Astrocyte (in vitro differentiated cells and primary cell): Measurements from ENCODE around the gene NCMAP. TPM values are rescaled to one million over a fixed set of nuclear protein-coding genes. Genes with fewer than 3 reads are reported as not detected.
"Not testable (repeated sequence)": the region's sequence is repeated elsewhere in the genome, so short reads cannot be mapped to it uniquely, and the experiment has no call there.

Experiments
- DNase-seq: peaks from one replicate; pipeline ENCODE4 v3.0.0-alpha.2; 2010; ENCODE audit warnings: low read depth
- FAIRE-seq: peaks from 2 replicates; lab custom pipeline; 2011; peaks lifted over from hg19 to GRCh38; lab: Jason Lieb, UNC
- H2AFZ ChIP-seq: 2 replicates; pipeline ENCODE4 v1.6.0; 2012; ENCODE audit warnings: low read depth, low read length, inconsistent platforms
- H3K27ac ChIP-seq: 2 replicates; pipeline ENCODE4 v1.5.1; 2011; ENCODE audit warnings: low read depth, low read length, inconsistent platforms
- H3K27me3 ChIP-seq: 2 replicates; pipeline ENCODE4 v1.6.0; 2011; ENCODE audit warnings: low read length, inconsistent platforms; ENCODE audit not compliant: insufficient read depth
- H3K36me3 ChIP-seq: 2 replicates; pipeline ENCODE4 v1.5.1; 2011; ENCODE audit warnings: low read length, inconsistent platforms; ENCODE audit not compliant: insufficient read depth
- H3K4me1 ChIP-seq: 2 replicates; pipeline ENCODE4 v1.5.1; 2011; ENCODE audit warnings: low read length, inconsistent platforms; ENCODE audit not compliant: insufficient read depth
- H3K4me2 ChIP-seq: 2 replicates; pipeline ENCODE4 v1.6.0; 2012; ENCODE audit warnings: low read length, inconsistent platforms
- H3K4me3 ChIP-seq: 2 replicates; pipeline ENCODE4 v1.5.1; 2011; ENCODE audit warnings: low read depth, mild to moderate bottlenecking, low read length, inconsistent platforms; ENCODE audit not compliant: insufficient read depth
- H3K79me2 ChIP-seq: 2 replicates; pipeline ENCODE4 v1.6.0; 2012; ENCODE audit warnings: mild to moderate bottlenecking, low read length, inconsistent platforms; ENCODE audit not compliant: insufficient read depth
- H3K9ac ChIP-seq: 2 replicates; pipeline ENCODE4 v1.6.0; 2012; ENCODE audit warnings: mild to moderate bottlenecking, low read length, inconsistent platforms
- H3K9me3 ChIP-seq: 2 replicates; pipeline ENCODE4 v1.5.1; 2012; ENCODE audit warnings: low read depth, mild to moderate bottlenecking, low read length, inconsistent platforms; ENCODE audit not compliant: insufficient read depth
- H4K20me1 ChIP-seq: 2 replicates; pipeline ENCODE4 v1.6.0; 2012; ENCODE audit warnings: low read length, inconsistent platforms; ENCODE audit not compliant: insufficient read depth
- H3K27ac Mint-ChIP-seq: one replicate; pipeline ENCODE4 v1.8.0; 2021; ENCODE audit warnings: mild to moderate bottlenecking, mixed read lengths; ENCODE audit not compliant: unreplicated experiment
- H3K27me3 Mint-ChIP-seq: one replicate; pipeline ENCODE4 v1.8.0; 2021; ENCODE audit warnings: low read depth, mixed read lengths; ENCODE audit not compliant: unreplicated experiment
- H3K36me3 Mint-ChIP-seq: one replicate; pipeline ENCODE4 v1.8.0; 2021; ENCODE audit warnings: low read depth, mixed read lengths; ENCODE audit not compliant: unreplicated experiment
- H3K4me1 Mint-ChIP-seq: one replicate; pipeline ENCODE4 v1.8.0; 2021; ENCODE audit warnings: low read depth, mixed read lengths; ENCODE audit not compliant: unreplicated experiment
- H3K4me3 Mint-ChIP-seq: one replicate; pipeline ENCODE4 v1.8.0; 2021; ENCODE audit warnings: mild to moderate bottlenecking, moderate library complexity, mixed read lengths; ENCODE audit not compliant: unreplicated experiment
- H3K9me3 Mint-ChIP-seq: one replicate; pipeline ENCODE4 v1.8.0; 2021; ENCODE audit warnings: mild to moderate bottlenecking, mixed read lengths; ENCODE audit not compliant: unreplicated experiment
- EZH2 ChIP-seq: IDR thresholded peaks from 2 replicates; pipeline ENCODE4 v1.6.1; 2012; ENCODE audit warnings: mild to moderate bottlenecking, low read length, inconsistent platforms; ENCODE audit not compliant: insufficient read depth
- total RNA-seq: library from RNA; stranded (reverse); gene quantifications from 2 replicates; pipeline ENCODE4 v1.2.1, GENCODE V29; 2021
- TF ChIP-seq, protein P1 (sequence below): IDR thresholded peaks from 2 replicates; pipeline ENCODE4 v1.5.1; 2011; ENCODE audit warnings: low read depth, mild to moderate bottlenecking, inconsistent platforms, low read length, moderate library complexity; ENCODE audit not compliant: insufficient read depth

Gene NCMAP
- total RNA-seq, 1 donor from 2014 or later = not detected

DNA sequence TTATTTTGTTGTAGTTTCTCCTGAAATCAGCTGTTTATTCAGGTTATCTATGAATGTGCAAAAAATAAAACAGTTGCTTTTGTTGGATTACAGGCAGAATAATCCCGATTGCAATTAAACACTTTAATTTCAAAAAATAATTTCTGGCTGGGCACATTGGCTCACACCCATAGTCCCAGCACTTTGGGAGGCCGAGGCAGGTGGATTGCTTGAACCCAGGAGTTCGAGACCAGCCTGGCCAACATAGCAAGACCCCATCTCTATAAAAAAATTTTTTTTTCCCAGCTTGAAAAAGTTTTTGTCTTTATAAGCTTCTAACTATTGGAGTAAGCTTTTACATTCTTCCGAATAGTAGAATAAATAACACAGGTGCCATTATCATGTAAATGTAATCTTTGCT is 38.0 kb upstream of the NCMAP start:
- no peak overlapping the region for H3K27ac ChIP-seq
- Mint-ChIP-seq H3K4me3 (no peak overlapping the region), H3K27ac (no peak overlapping the region), H3K36me3 (no peaks in the 10 kb centered on the region), H3K4me1 (peaks cover 3% of the 10 kb centered on the region), H3K9me3 (no peaks in the 10 kb centered on the region), H3K27me3 (no peaks in the 10 kb centered on the region)
- TF ChIP-seq, protein P1, sequence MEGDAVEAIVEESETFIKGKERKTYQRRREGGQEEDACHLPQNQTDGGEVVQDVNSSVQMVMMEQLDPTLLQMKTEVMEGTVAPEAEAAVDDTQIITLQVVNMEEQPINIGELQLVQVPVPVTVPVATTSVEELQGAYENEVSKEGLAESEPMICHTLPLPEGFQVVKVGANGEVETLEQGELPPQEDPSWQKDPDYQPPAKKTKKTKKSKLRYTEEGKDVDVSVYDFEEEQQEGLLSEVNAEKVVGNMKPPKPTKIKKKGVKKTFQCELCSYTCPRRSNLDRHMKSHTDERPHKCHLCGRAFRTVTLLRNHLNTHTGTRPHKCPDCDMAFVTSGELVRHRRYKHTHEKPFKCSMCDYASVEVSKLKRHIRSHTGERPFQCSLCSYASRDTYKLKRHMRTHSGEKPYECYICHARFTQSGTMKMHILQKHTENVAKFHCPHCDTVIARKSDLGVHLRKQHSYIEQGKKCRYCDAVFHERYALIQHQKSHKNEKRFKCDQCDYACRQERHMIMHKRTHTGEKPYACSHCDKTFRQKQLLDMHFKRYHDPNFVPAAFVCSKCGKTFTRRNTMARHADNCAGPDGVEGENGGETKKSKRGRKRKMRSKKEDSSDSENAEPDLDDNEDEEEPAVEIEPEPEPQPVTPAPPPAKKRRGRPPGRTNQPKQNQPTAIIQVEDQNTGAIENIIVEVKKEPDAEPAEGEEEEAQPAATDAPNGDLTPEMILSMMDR = no peak
- TF ChIP-seq EZH2 = no peak
- H2AFZ ChIP-seq = no peak overlapping the region
- H3K9ac ChIP-seq = no peak overlapping the region
- no peaks in the 10 kb centered on the region for H3K27me3 ChIP-seq
- H3K4me3 ChIP-seq = no peak overlapping the region
- H3K79me2 ChIP-seq = no peaks in the 10 kb centered on the region
- no peaks in the 10 kb centered on the region for H3K4me1 ChIP-seq
- DNase-seq = no peak
- no peak for FAIRE-seq
- H3K4me2 ChIP-seq = no peak overlapping the region
- H3K36me3 ChIP-seq = no peaks in the 10 kb centered on the region
- no peaks in the 10 kb centered on the region for H4K20me1 ChIP-seq
- H3K9me3 ChIP-seq = no peaks in the 10 kb centered on the region

DNA sequence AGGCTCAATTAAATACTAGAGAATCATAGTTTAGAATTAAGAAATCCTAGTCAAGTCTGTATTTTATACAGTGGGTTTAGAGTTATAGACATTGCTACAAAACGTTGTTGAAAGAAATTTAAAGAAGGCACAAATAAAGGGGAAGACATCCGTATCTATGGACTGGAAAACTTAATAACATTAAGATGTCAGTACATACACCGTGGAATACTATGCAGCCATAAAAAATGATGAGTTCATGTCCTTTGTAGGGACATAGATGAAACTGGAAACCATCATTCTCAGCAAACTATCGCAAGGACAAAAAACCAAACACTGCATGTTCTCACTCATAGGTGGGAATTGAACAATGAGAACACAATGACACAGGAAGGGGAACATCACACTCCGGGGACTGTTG is 35.6 kb upstream of the NCMAP start:
- H3K4me1 Mint-ChIP-seq, H3K27ac Mint-ChIP-seq, H3K27ac ChIP-seq, H3K4me1 ChIP-seq, H3K4me3 ChIP-seq, H3K36me3 Mint-ChIP-seq, H3K27me3 Mint-ChIP-seq, H3K9me3 Mint-ChIP-seq, H3K27me3 ChIP-seq, H4K20me1 ChIP-seq, H3K4me3 Mint-ChIP-seq, H3K36me3 ChIP-seq, H3K9me3 ChIP-seq, H3K4me2 ChIP-seq, FAIRE-seq, H3K79me2 ChIP-seq, H2AFZ ChIP-seq, H3K9ac ChIP-seq, DNase-seq: not testable (repeated sequence)

DNA sequence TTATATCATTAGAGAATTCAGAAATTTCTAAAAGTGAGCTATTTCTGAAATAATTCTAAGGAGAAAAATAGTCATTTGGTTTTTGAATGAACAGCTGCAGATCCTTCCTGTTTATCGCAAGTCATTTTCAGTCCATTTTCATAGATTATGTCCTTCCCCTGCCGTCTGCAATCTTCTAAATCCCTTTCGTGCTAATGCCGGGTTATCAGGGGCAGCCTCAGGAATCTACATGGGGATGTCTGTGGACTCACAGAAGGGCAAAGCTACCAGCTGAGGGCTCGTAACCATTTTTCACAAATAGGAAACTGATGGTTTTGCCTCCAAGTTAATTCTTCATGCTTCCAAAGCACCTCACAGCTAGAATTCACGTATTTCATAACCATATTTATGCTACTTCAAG is 30.3 kb upstream of the NCMAP start:
- H4K20me1 ChIP-seq = no peaks in the 10 kb centered on the region
- H3K27me3 ChIP-seq = no peaks in the 10 kb centered on the region
- no peaks in the 10 kb centered on the region for H3K9me3 Mint-ChIP-seq
- TF ChIP-seq, protein P1 = no peak
- H3K9me3 ChIP-seq = no peaks in the 10 kb centered on the region
- H3K27me3 Mint-ChIP-seq = no peaks in the 10 kb centered on the region
- H3K4me1 ChIP-seq = no peaks in the 10 kb centered on the region
- H3K4me3 ChIP-seq = no peak overlapping the region
- H3K9ac ChIP-seq = no peak overlapping the region
- H3K36me3 ChIP-seq = no peaks in the 10 kb centered on the region
- H3K4me1 Mint-ChIP-seq = no peaks in the 10 kb centered on the region
- no peak overlapping the region for H3K4me2 ChIP-seq
- H2AFZ ChIP-seq = no peak overlapping the region
- DNase-seq (no peak), FAIRE-seq (no peak)
- no peak overlapping the region for H3K27ac ChIP-seq
- H3K27ac Mint-ChIP-seq = no peak overlapping the region
- no peaks in the 10 kb centered on the region for H3K79me2 ChIP-seq
- no peaks in the 10 kb centered on the region for H3K36me3 Mint-ChIP-seq
- H3K4me3 Mint-ChIP-seq = no peak overlapping the region
